ENCODE data around the gene ZKSCAN8. TPM values are rescaled to one million over a fixed set of nuclear protein-coding genes. Genes with fewer than 3 reads are reported as not detected.

Gene ZKSCAN8
- total and polyA plus RNA-seq, 2 experiments from 2014 or later = 4.1 to 21.2 TPM

- H3K4me3 ChIP-seq = no peak overlapping the region
- no peak overlapping the region for H3K4me2 ChIP-seq
- H3K27me3 ChIP-seq = peaks cover 20% of the 10 kb centered on the region
- H3K9me2 ChIP-seq (replicated peaks; ENCODE audit: insufficient read depth) = no peaks in the 10 kb centered on the region
- WGBS (ENCODE audit: low lambda C conversion rate, missing lambda C conversion rate) = 71% methylated on average over 1 of the region's 1 CpG
- H3K9me3 ChIP-seq (ENCODE audit: low read depth) = no peaks in the 10 kb centered on the region
- no peaks in the 10 kb centered on the region for H3K36me3 ChIP-seq (replicated peaks; ENCODE audit: insufficient read depth, low read depth)
- H2AFZ ChIP-seq = no peak overlapping the region
- no peaks in the 10 kb centered on the region for H3K79me2 ChIP-seq
- no peaks in the 10 kb centered on the region for H4K20me1 ChIP-seq (ENCODE audit: insufficient read depth, poor library complexity, severe bottlenecking)
- H3K27ac ChIP-seq = no peak overlapping the region
- H3K4me1 ChIP-seq (ENCODE audit: insufficient read depth) = no peaks in the 10 kb centered on the region
- DNase-seq (ENCODE audit: low spot score) = no peak
- TF ChIP-seq EZH2phosphoT487 (IDR thresholded peaks at IDR 0.05; ENCODE audit: low read depth, severe bottlenecking, unreplicated experiment) (no peak), CTCF (IDR thresholded peaks at IDR 0.05; ENCODE audit: poor library complexity) (no peak), EZH2 (IDR thresholded peaks at IDR 0.05; ENCODE audit: borderline replicate concordance) (no peak)
Measured at GRCh38 chr6:28200020-28200419, 58.3 kb downstream of the ZKSCAN8 start.

- 52% methylated on average over 4 of the region's 4 CpGs for WGBS (ENCODE audit: low lambda C conversion rate, missing lambda C conversion rate)
- TF ChIP-seq CTCF (IDR thresholded peaks at IDR 0.05; ENCODE audit: poor library complexity) = no peak
- no peak for TF ChIP-seq EZH2 (IDR thresholded peaks at IDR 0.05; ENCODE audit: borderline replicate concordance)
- no peak for TF ChIP-seq EZH2phosphoT487 (IDR thresholded peaks at IDR 0.05; ENCODE audit: low read depth, severe bottlenecking, unreplicated experiment)
- H3K27ac ChIP-seq = no peak overlapping the region
- no peaks in the 10 kb centered on the region for H3K36me3 ChIP-seq (replicated peaks; ENCODE audit: insufficient read depth, low read depth)
- peaks cover 12% of the 10 kb centered on the region for H3K4me1 ChIP-seq (ENCODE audit: insufficient read depth)
- no peak for DNase-seq (ENCODE audit: low spot score)
- no peak overlapping the region for H3K4me2 ChIP-seq
- no peaks in the 10 kb centered on the region for H4K20me1 ChIP-seq (ENCODE audit: insufficient read depth, poor library complexity, severe bottlenecking)
- H3K9me3 ChIP-seq (ENCODE audit: low read depth) = no peaks in the 10 kb centered on the region
- peaks cover 51% of the 10 kb centered on the region for H3K27me3 ChIP-seq
- H2AFZ ChIP-seq = no peak overlapping the region
- no peak overlapping the region for H3K4me3 ChIP-seq
- H3K79me2 ChIP-seq = no peaks in the 10 kb centered on the region
- H3K9me2 ChIP-seq (replicated peaks; ENCODE audit: insufficient read depth) = no peaks in the 10 kb centered on the region
Measured at GRCh38 chr6:28203201-28203600, 61.5 kb downstream of the ZKSCAN8 start.

GRCh38 chr6:28205879-28206278, 64.2 kb downstream of the ZKSCAN8 start:
- no peak overlapping the region for H3K27ac ChIP-seq
- H2AFZ ChIP-seq = no peak overlapping the region

More at GRCh38 chr6:28205879-28206278, 64.2 kb downstream of the ZKSCAN8 start:
- H3K4me3 ChIP-seq = no peak overlapping the region
- H3K9me3 ChIP-seq (ENCODE audit: low read depth) = no peaks in the 10 kb centered on the region
- H3K79me2 ChIP-seq = no peaks in the 10 kb centered on the region
- H4K20me1 ChIP-seq (ENCODE audit: insufficient read depth, poor library complexity, severe bottlenecking) = no peaks in the 10 kb centered on the region
- peaks cover 12% of the 10 kb centered on the region for H3K4me1 ChIP-seq (ENCODE audit: insufficient read depth)
- H3K9me2 ChIP-seq (replicated peaks; ENCODE audit: insufficient read depth) = no peaks in the 10 kb centered on the region
- no peaks in the 10 kb centered on the region for H3K36me3 ChIP-seq (replicated peaks; ENCODE audit: insufficient read depth, low read depth)
- TF ChIP-seq CTCF (IDR thresholded peaks at IDR 0.05; ENCODE audit: poor library complexity) (no peak), EZH2phosphoT487 (IDR thresholded peaks at IDR 0.05; ENCODE audit: low read depth, severe bottlenecking, unreplicated experiment) (no peak), EZH2 (IDR thresholded peaks at IDR 0.05; ENCODE audit: borderline replicate concordance) (no peak)
- no peak overlapping the region for H3K4me2 ChIP-seq
- 81% methylated on average over 1 of the region's 1 CpG for WGBS (ENCODE audit: low lambda C conversion rate, missing lambda C conversion rate)
- no peak for DNase-seq (ENCODE audit: low spot score)
- peaks cover 72% of the 10 kb centered on the region for H3K27me3 ChIP-seq

All from hepatocyte (in vitro differentiated cells).